Nephron (organoid): ENCODE measurements around the gene FXYD6.

Source experiments
- H3K27ac Mint-ChIP-seq, 3 experiments: 2 replicates each; pipeline ENCODE4 v1.8.0; 2020; ENCODE audit warnings: mixed read lengths in 3 of 3, mild to moderate bottlenecking in 2 of 3, moderate library complexity in 1 of 3
- H3K27me3 Mint-ChIP-seq: 2 replicates; pipeline ENCODE4 v1.8.0; 2021; ENCODE audit warnings: low read depth, mild to moderate bottlenecking, moderate library complexity, mixed read lengths
- H3K36me3 Mint-ChIP-seq: 2 replicates; pipeline ENCODE4 v1.8.0; 2020; ENCODE audit warnings: low read depth, mixed read lengths
- H3K4me1 Mint-ChIP-seq: 2 replicates; pipeline ENCODE4 v1.8.0; 2020; ENCODE audit warnings: mixed read lengths
- H3K4me3 Mint-ChIP-seq, 3 experiments: 2 replicates each; pipeline ENCODE4 v1.8.0; 2020; ENCODE audit warnings: mild to moderate bottlenecking in 3 of 3, mixed read lengths in 3 of 3, moderate library complexity in 2 of 3
- H3K9me3 Mint-ChIP-seq: 2 replicates; pipeline ENCODE4 v1.8.0; 2020; ENCODE audit warnings: mixed read lengths
- CTCF ChIP-seq, 3 experiments: fragments of 200-600 bp; sonication (generic); IDR thresholded peaks; one replicate each; pipeline ENCODE4 v1.5.0; 2021; ENCODE audit warnings: antibody characterized with exemption in 3 of 3; ENCODE audit not compliant: unreplicated experiment in 3 of 3

FXYD6 gene

GRCh38 chr11:117842131-117842941 is 34.1 kb downstream of the FXYD6 start:
- Mint-ChIP-seq H3K4me3 (no peak overlapping the region), H3K36me3 (peaks cover 13% of the 10 kb centered on the region), H3K9me3 (no peaks in the 10 kb centered on the region), H3K27ac (no peak overlapping the region), H3K4me1 (no peaks in the 10 kb centered on the region), H3K27me3 (no peaks in the 10 kb centered on the region)
- TF ChIP-seq CTCF (IDR thresholded peaks at IDR 0.05; ENCODE audit: unreplicated experiment in 3 of 3) = no peak

GRCh38 chr11:117841551-117842031 is 34.9 kb downstream of the FXYD6 start:
- H3K27me3 Mint-ChIP-seq = no peaks in the 10 kb centered on the region
- peaks cover 8% of the 10 kb centered on the region for H3K36me3 Mint-ChIP-seq
- H3K4me1 Mint-ChIP-seq = no peaks in the 10 kb centered on the region
- H3K9me3 Mint-ChIP-seq = no peaks in the 10 kb centered on the region
- H3K27ac Mint-ChIP-seq = no peak overlapping the region
- H3K4me3 Mint-ChIP-seq = no peak overlapping the region
- no peak for TF ChIP-seq CTCF (IDR thresholded peaks at IDR 0.05; ENCODE audit: unreplicated experiment in 3 of 3)

GRCh38 chr11:117840881-117841550 is 35.4 kb downstream of the FXYD6 start:
- no peak for TF ChIP-seq CTCF (IDR thresholded peaks at IDR 0.05; ENCODE audit: unreplicated experiment in 3 of 3)
- Mint-ChIP-seq H3K36me3 (peaks cover 8% of the 10 kb centered on the region), H3K4me3 (no peak overlapping the region), H3K27ac (no peak overlapping the region), H3K4me1 (no peaks in the 10 kb centered on the region), H3K27me3 (no peaks in the 10 kb centered on the region), H3K9me3 (no peaks in the 10 kb centered on the region)

GRCh38 chr11:117839936-117840813 is 36.3 kb downstream of the FXYD6 start:
- no peak overlapping the region for H3K4me3 Mint-ChIP-seq
- no peaks in the 10 kb centered on the region for H3K4me1 Mint-ChIP-seq
- no peak for TF ChIP-seq CTCF (IDR thresholded peaks at IDR 0.05; ENCODE audit: unreplicated experiment in 3 of 3)
- H3K36me3 Mint-ChIP-seq = peaks cover 8% of the 10 kb centered on the region
- no peak overlapping the region for H3K27ac Mint-ChIP-seq
- H3K27me3 Mint-ChIP-seq = no peaks in the 10 kb centered on the region
- no peaks in the 10 kb centered on the region for H3K9me3 Mint-ChIP-seq

GRCh38 chr11:117839380-117839881 is 37.0 kb downstream of the FXYD6 start:
- Mint-ChIP-seq H3K9me3 (no peaks in the 10 kb centered on the region), H3K27ac (no peak overlapping the region), H3K4me3 (no peak overlapping the region), H3K27me3 (no peaks in the 10 kb centered on the region), H3K4me1 (peaks cover 1% of the 10 kb centered on the region), H3K36me3 (peaks cover 8% of the 10 kb centered on the region)
- no peak for TF ChIP-seq CTCF (IDR thresholded peaks at IDR 0.05; ENCODE audit: unreplicated experiment in 3 of 3)
